Fibroblast of lung (primary cell): ENCODE results near the gene ASL. TPM values are rescaled to one million over a fixed set of nuclear protein-coding genes. Genes with fewer than 3 reads are reported as not detected.
"Not testable (repeated sequence)": the region's sequence is repeated elsewhere in the genome, so short reads cannot be mapped to it uniquely, and the experiment has no call there.

Source experiments
- DNase-seq, 2 donors: peaks; one replicate each; pipeline versions ENCODE4 v3.0.0 to v3.0.0-alpha.2; 2010; ENCODE audit warnings: low read depth in 2 of 2
- H2AFZ ChIP-seq: 2 replicates; pipeline ENCODE4 v1.5.1; 2012; ENCODE audit warnings: low read length, control low read depth, inconsistent platforms
- H3K27ac ChIP-seq: 2 replicates; pipeline ENCODE4 v1.5.1; 2011; ENCODE audit warnings: low read length, control low read depth; ENCODE audit not compliant: insufficient read depth
- H3K27me3 ChIP-seq: 2 replicates; pipeline ENCODE4 v1.5.1; 2011; ENCODE audit warnings: mild to moderate bottlenecking, low read length; ENCODE audit not compliant: control insufficient read depth, insufficient read depth
- H3K36me3 ChIP-seq: 2 replicates; pipeline ENCODE4 v1.5.1; 2011; ENCODE audit warnings: low read length; ENCODE audit not compliant: control insufficient read depth, insufficient read depth
- H3K4me1 ChIP-seq: 2 replicates; pipeline ENCODE4 v1.5.1; 2011; ENCODE audit warnings: low read length; ENCODE audit not compliant: control insufficient read depth, insufficient read depth; ENCODE audit errors: extremely low read depth
- H3K4me2 ChIP-seq: 2 replicates; pipeline ENCODE4 v1.5.1; 2011; ENCODE audit warnings: low read length, control low read depth; ENCODE audit not compliant: insufficient read depth; ENCODE audit errors: extremely low read depth
- H3K4me3 ChIP-seq, 4 experiments: fragments of 200-600 bp in 1 of 4; sonication (generic) in 1 of 4; replicated peaks in 1 of 4; 2 replicates each; pipeline ENCODE4 v1.5.1; 2011 to 2016; ENCODE audit warnings: low read length in 4 of 4, low read depth in 3 of 4, mild to moderate bottlenecking in 3 of 4, control low read depth in 2 of 4, inconsistent platforms in 1 of 4, mixed read lengths in 1 of 4; ENCODE audit not compliant: insufficient read depth in 1 of 4; ENCODE audit errors: control extremely low read depth in 1 of 4
- H3K79me2 ChIP-seq: 2 replicates; pipeline ENCODE4 v1.5.1; 2012; ENCODE audit warnings: mild to moderate bottlenecking, low read length, inconsistent platforms; ENCODE audit not compliant: control insufficient read depth, insufficient read depth
- H3K9ac ChIP-seq: 2 replicates; pipeline ENCODE4 v1.5.1; 2011; ENCODE audit warnings: mild to moderate bottlenecking, low read length, control low read depth; ENCODE audit not compliant: insufficient read depth
- H3K9me3 ChIP-seq: 2 replicates; pipeline ENCODE4 v1.5.1; 2012; ENCODE audit warnings: low read depth, low read length; ENCODE audit not compliant: control insufficient read depth, insufficient read depth
- H4K20me1 ChIP-seq: 2 replicates; pipeline ENCODE4 v1.5.1; 2011; ENCODE audit warnings: low read length; ENCODE audit not compliant: control insufficient read depth, insufficient read depth; ENCODE audit errors: extremely low read depth
- EZH2 ChIP-seq: IDR thresholded peaks from 2 replicates; pipeline ENCODE4 v1.5.1; 2012; ENCODE audit warnings: low read length, control low read depth, mild to moderate bottlenecking; ENCODE audit errors: missing control alignments
- polyA plus RNA-seq, 2 donors: library from polyadenylated mRNA; depleted of rRNA in 1 of 2; stranded (reverse) in 1 of 2; unstranded in 1 of 2; fragments of >200 nt; gene quantifications; 2 replicates each; pipeline ENCODE4 v1.2.1, GENCODE V29; 2011 to 2012; ENCODE audit warnings: missing spikeins in 1 of 2
- total RNA-seq: library from RNA; depleted of rRNA; stranded (reverse); fragments of >200 nt; gene quantifications from 2 replicates; pipeline ENCODE4 v1.2.1, GENCODE V29; 2014
- TF ChIP-seq, protein P1 (sequence below), 2 donors: IDR thresholded peaks in 1 of 2; conservative IDR thresholded peaks in 1 of 2; 1 replicate in 1 of 2; 2 replicates in 1 of 2; pipeline ENCODE4 v1.5.1; 2011 to 2012; ENCODE audit warnings: low read length in 2 of 2, control low read depth in 1 of 2, inconsistent platforms in 1 of 2, low read depth in 1 of 2, mild to moderate bottlenecking in 1 of 2

The ASL gene
- total and polyA plus RNA-seq, 2 donors (not counting 1 experiment from before 2014, with no cell fraction given): 27.0 to 36.0 TPM

DNA sequence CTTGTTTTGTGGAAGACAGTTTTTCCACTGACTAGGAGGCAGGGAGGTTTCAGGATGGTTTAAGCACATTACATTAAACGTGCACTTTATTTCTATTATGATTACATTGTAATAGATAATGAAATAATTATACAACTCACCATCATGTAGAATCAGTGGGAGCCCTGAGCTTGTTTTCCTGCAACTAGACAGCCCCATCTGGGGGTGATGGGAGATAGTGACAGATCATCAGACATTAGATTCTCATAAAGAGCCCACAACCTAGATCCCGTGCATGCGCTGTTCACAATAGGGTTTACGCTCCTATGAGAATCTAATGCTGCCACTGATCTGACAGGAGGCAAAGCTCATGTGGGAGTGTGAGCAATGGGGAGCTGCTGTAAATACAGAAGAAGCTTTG is 25.7 kb upstream of the ASL start:
- not testable (repeated sequence) for H3K4me3 ChIP-seq, H3K9ac ChIP-seq, H2AFZ ChIP-seq, H3K9me3 ChIP-seq, H3K79me2 ChIP-seq, H3K27ac ChIP-seq, H3K36me3 ChIP-seq, H3K27me3 ChIP-seq, H3K4me2 ChIP-seq, H4K20me1 ChIP-seq, DNase-seq
- peaks cover 13% of the 10 kb centered on the region for H3K4me1 ChIP-seq
- TF ChIP-seq, protein P1, sequence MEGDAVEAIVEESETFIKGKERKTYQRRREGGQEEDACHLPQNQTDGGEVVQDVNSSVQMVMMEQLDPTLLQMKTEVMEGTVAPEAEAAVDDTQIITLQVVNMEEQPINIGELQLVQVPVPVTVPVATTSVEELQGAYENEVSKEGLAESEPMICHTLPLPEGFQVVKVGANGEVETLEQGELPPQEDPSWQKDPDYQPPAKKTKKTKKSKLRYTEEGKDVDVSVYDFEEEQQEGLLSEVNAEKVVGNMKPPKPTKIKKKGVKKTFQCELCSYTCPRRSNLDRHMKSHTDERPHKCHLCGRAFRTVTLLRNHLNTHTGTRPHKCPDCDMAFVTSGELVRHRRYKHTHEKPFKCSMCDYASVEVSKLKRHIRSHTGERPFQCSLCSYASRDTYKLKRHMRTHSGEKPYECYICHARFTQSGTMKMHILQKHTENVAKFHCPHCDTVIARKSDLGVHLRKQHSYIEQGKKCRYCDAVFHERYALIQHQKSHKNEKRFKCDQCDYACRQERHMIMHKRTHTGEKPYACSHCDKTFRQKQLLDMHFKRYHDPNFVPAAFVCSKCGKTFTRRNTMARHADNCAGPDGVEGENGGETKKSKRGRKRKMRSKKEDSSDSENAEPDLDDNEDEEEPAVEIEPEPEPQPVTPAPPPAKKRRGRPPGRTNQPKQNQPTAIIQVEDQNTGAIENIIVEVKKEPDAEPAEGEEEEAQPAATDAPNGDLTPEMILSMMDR (conservative IDR thresholded peaks at IDR 0.05 in 1 of 2, IDR thresholded peaks at IDR 0.05 in 1 of 2; ENCODE audit: low read depth in 1 of 2, low read length in 2 of 2): peak in 1 of 2 donors; percentile 11

DNA sequence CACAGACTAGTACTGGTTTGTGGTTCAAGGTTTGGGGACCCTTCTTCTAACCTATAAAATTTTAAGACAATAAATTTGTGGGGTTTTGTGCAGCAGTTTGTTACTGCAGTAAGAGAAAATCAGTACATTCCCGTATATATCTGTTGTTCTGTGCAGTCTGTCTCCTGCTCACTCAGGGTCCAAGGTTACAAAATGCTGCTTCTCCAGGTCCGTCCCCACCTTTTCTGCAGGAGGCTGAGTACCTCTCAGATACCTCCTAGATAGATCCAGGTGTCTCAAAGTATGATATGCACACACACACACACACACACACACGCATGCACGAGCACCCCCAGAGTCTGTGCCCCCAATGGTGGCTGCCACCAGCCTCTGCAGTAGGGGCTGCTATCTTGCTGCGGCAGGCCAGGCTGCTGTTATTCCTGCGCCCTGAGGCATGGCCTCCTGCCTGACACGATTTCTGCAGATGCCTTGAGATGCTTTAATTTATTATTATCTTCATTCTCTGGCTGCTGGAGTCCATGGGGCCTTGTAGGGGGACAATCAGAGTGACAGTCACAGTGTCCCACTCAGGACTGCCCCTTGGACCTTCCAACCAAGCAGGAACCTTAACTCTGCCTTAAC is 25.2 kb upstream of the ASL start:
- Histone ChIP-seq H3K9me3 (no peaks in the 10 kb centered on the region), H3K4me2 (peak overlapping the region; percentile 45), H3K4me1 (peaks cover 13% of the 10 kb centered on the region), H3K27ac (peak overlapping the region; percentile 63), H3K4me3 (no peak overlapping the region), H3K27me3 (no peaks in the 10 kb centered on the region), H4K20me1 (no peaks in the 10 kb centered on the region), H3K36me3 (no peaks in the 10 kb centered on the region), H3K9ac (no peak overlapping the region), H3K79me2 (no peaks in the 10 kb centered on the region), H2AFZ (no peak overlapping the region)
- DNase-seq: no peak
- TF ChIP-seq, protein P1 (conservative IDR thresholded peaks at IDR 0.05 in 1 of 2, IDR thresholded peaks at IDR 0.05 in 1 of 2; ENCODE audit: low read depth in 1 of 2, low read length in 2 of 2): no peak
- no peak for TF ChIP-seq EZH2

DNA sequence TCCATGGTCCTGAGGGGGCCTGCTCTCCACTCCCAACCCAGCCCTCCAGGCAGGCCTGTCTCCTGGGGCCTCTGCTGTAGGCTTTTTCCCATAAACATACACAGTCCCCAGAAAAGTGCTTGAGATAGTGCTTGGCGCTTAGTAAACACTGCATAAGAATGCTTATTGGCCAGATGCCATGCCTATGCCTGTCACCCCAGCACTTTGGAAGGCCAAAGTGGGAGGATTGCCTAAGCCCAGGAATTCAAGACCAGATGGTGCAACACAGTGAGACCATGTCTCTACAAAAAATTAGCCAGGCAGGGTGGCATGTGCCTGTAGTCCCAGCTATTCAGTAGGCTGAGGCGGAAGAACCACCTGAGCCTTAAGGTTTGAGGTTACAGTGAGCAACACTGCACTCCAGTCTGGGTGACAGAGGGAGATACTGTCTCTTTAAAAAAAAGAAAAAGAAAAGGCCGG is 24.6 kb upstream of the ASL start:
- peaks cover 13% of the 10 kb centered on the region for H3K4me1 ChIP-seq
- H3K79me2 ChIP-seq: no peaks in the 10 kb centered on the region
- no peaks in the 10 kb centered on the region for H3K27me3 ChIP-seq
- H2AFZ ChIP-seq: no peak overlapping the region
- DNase-seq: peak; percentile 92 to 96
- no peak overlapping the region for H3K4me3 ChIP-seq
- no peak for TF ChIP-seq EZH2
- TF ChIP-seq, protein P1 (conservative IDR thresholded peaks at IDR 0.05 in 1 of 2, IDR thresholded peaks at IDR 0.05 in 1 of 2; ENCODE audit: low read depth in 1 of 2, low read length in 2 of 2): no peak
- H4K20me1 ChIP-seq: no peaks in the 10 kb centered on the region
- no peaks in the 10 kb centered on the region for H3K9me3 ChIP-seq
- H3K9ac ChIP-seq: no peak overlapping the region
- peak overlapping the region; percentile 63 for H3K27ac ChIP-seq
- H3K36me3 ChIP-seq: no peaks in the 10 kb centered on the region
- H3K4me2 ChIP-seq: peak overlapping the region; percentile 45
